ENCODE measurements around the gene ELMO2.

GRCh38 chr20:46400828-46401477 lies 5.5 kb downstream of the ELMO2 start:
- TF ChIP-seq, protein P1, sequence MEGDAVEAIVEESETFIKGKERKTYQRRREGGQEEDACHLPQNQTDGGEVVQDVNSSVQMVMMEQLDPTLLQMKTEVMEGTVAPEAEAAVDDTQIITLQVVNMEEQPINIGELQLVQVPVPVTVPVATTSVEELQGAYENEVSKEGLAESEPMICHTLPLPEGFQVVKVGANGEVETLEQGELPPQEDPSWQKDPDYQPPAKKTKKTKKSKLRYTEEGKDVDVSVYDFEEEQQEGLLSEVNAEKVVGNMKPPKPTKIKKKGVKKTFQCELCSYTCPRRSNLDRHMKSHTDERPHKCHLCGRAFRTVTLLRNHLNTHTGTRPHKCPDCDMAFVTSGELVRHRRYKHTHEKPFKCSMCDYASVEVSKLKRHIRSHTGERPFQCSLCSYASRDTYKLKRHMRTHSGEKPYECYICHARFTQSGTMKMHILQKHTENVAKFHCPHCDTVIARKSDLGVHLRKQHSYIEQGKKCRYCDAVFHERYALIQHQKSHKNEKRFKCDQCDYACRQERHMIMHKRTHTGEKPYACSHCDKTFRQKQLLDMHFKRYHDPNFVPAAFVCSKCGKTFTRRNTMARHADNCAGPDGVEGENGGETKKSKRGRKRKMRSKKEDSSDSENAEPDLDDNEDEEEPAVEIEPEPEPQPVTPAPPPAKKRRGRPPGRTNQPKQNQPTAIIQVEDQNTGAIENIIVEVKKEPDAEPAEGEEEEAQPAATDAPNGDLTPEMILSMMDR (conservative IDR thresholded peaks at IDR 0.05 in 1 of 2, IDR thresholded peaks at IDR 0.05 in 1 of 2; ENCODE audit: extremely low read depth in 1 of 2, insufficient read depth in 1 of 2, low read depth in 1 of 2, low read length in 2 of 2) = no peak
- TF ChIP-seq EZH2 (IDR thresholded peaks at IDR 0.05; ENCODE audit: borderline replicate concordance, low read length) = no peak
